H1 (cell line): Measurements from ENCODE around the gene ZNF396. TPM values are rescaled to one million over a fixed set of nuclear protein-coding genes. Genes with fewer than 3 reads are reported as not detected.

Experiments used
- CTCF ChIA-PET: fragments of 300-600 bp; sonication (Branson Sonifier 250); formaldehyde crosslinking; loops from one replicate; lab custom pipeline; 2021; ENCODE audit not compliant: partially characterized antibody; lab: Charles Lee
- POLR2A ChIA-PET: fragments of 300-600 bp; sonication (Branson Sonifier 250); formaldehyde crosslinking; loops from one replicate; lab custom pipeline; 2021; ENCODE audit warnings: inconsistent platforms; ENCODE audit not compliant: partially characterized antibody; lab: Charles Lee
- DNase-seq, 2 experiments: peaks; one replicate each; pipeline versions ENCODE4 v3.0.0 to v3.0.0-alpha.2; 2010 to 2022; ENCODE audit warnings: low spot score in 2 of 2, low read depth in 1 of 2, mixed read lengths in 1 of 2
- FAIRE-seq: peaks from 2 replicates; lab custom pipeline; 2011; peaks lifted over from hg19 to GRCh38; lab: Jason Lieb, UNC
- H2AFZ ChIP-seq: 2 replicates; pipeline ENCODE4 v1.8.1; 2012; ENCODE audit warnings: low read length, inconsistent platforms
- H2AK5ac ChIP-seq: 2 replicates; pipeline ENCODE4 v1.6.1; 2013; ENCODE audit warnings: low read depth, low read length
- H2BK120ac ChIP-seq: replicated peaks from 2 replicates; pipeline ENCODE3; 2013; ENCODE audit warnings: low read depth, low read length, inconsistent platforms
- H2BK12ac ChIP-seq: 2 replicates; pipeline ENCODE4 v1.6.1; 2013; ENCODE audit warnings: low read depth, low read length
- H2BK15ac ChIP-seq: 2 replicates; pipeline ENCODE4 v1.6.1; 2013; ENCODE audit warnings: low read length
- H2BK20ac ChIP-seq: 2 replicates; pipeline ENCODE4 v1.6.1; 2013; ENCODE audit warnings: low read length
- H2BK5ac ChIP-seq: 2 replicates; pipeline ENCODE4 v1.6.1; 2013; ENCODE audit warnings: low read depth, low read length
- H3K14ac ChIP-seq: 2 replicates; pipeline ENCODE4 v1.6.1; 2013; ENCODE audit warnings: inconsistent platforms; ENCODE audit not compliant: insufficient read length
- H3K18ac ChIP-seq: 2 replicates; pipeline ENCODE4 v1.6.1; 2013; ENCODE audit warnings: low read length; ENCODE audit errors: extremely low read depth
- H3K23ac ChIP-seq: 2 replicates; pipeline ENCODE4 v1.6.1; 2013; ENCODE audit warnings: inconsistent platforms; ENCODE audit not compliant: insufficient read length
- H3K23me2 ChIP-seq: 2 replicates; pipeline ENCODE4 v1.6.1; 2013; ENCODE audit warnings: low read depth, low read length
- H3K27ac ChIP-seq: 2 replicates; pipeline ENCODE4 v1.6.1; 2011; ENCODE audit warnings: low read depth, low read length, inconsistent platforms
- H3K27me3 ChIP-seq, 4 experiments: replicated peaks in 1 of 4; 1 replicate in 1 of 4; 2 replicates in 3 of 4; pipeline versions ENCODE4 v1.6.1 to v1.8.1; 2011 to 2013; ENCODE audit warnings: low read length in 3 of 4, mild to moderate bottlenecking in 3 of 4, inconsistent platforms in 2 of 4, mixed read lengths in 2 of 4, moderate library complexity in 1 of 4; ENCODE audit not compliant: control insufficient read depth in 3 of 4, insufficient read depth in 3 of 4; ENCODE audit errors: extremely low read depth in 1 of 4
- H3K36me3 ChIP-seq, 4 experiments: 2 replicates each; pipeline versions ENCODE4 v1.6.1 to v1.8.1; 2011 to 2013; ENCODE audit warnings: mild to moderate bottlenecking in 4 of 4, low read length in 3 of 4, moderate library complexity in 2 of 4, control low read depth in 1 of 4, inconsistent platforms in 1 of 4; ENCODE audit not compliant: insufficient read depth in 4 of 4, control insufficient read depth in 2 of 4
- H3K4ac ChIP-seq: replicated peaks from 2 replicates; pipeline ENCODE3; 2013; ENCODE audit warnings: low read length, low read depth, mixed read lengths, inconsistent platforms; ENCODE audit not compliant: insufficient read length
- H3K4me1 ChIP-seq, 4 experiments: replicated peaks in 1 of 4; 1 replicate in 1 of 4; 2 replicates in 3 of 4; pipeline versions ENCODE4 v1.6.1 to v1.8.1; 2011 to 2013; ENCODE audit warnings: low read length in 3 of 4, inconsistent platforms in 2 of 4, mixed read lengths in 1 of 4; ENCODE audit not compliant: insufficient read depth in 4 of 4, control insufficient read depth in 3 of 4
- H3K4me2 ChIP-seq, 2 experiments: 2 replicates each; pipeline versions ENCODE4 v1.6.1 to v1.8.1; 2011 to 2013; ENCODE audit warnings: low read depth in 2 of 2, low read length in 2 of 2, control low read depth in 1 of 2, inconsistent platforms in 1 of 2, mild to moderate bottlenecking in 1 of 2; ENCODE audit not compliant: insufficient read depth in 1 of 2
- H3K4me3 ChIP-seq, 4 experiments: fragments of 200-600, 300-600 bp in 1 of 4; sonication (generic), shearing (Covaris generic), sonication (Bioruptor Twin) in 1 of 4; 2 replicates each; pipeline versions ENCODE4 v1.5.1 to v1.8.1; 2011 to 2016; ENCODE audit warnings: low read length in 4 of 4, low read depth in 3 of 4, control low read depth in 2 of 4, inconsistent platforms in 2 of 4, mild to moderate bottlenecking in 2 of 4, mixed read lengths in 1 of 4, moderate library complexity in 1 of 4; ENCODE audit not compliant: insufficient read depth in 2 of 4; ENCODE audit errors: extremely low read depth in 1 of 4
- H3K56ac ChIP-seq: replicated peaks from 2 replicates; pipeline ENCODE3; 2013; ENCODE audit warnings: low read depth, mild to moderate bottlenecking, mixed read lengths, low read length, inconsistent platforms; ENCODE audit not compliant: insufficient read length
- H3K79me1 ChIP-seq: 2 replicates; pipeline ENCODE4 v1.6.1; 2013; ENCODE audit warnings: low read depth, low read length, control low read depth
- H3K79me2 ChIP-seq, 2 experiments: 2 replicates each; pipeline versions ENCODE4 v1.6.1 to v1.8.1; 2012 to 2013; ENCODE audit warnings: low read length in 2 of 2, mild to moderate bottlenecking in 2 of 2, inconsistent platforms in 1 of 2; ENCODE audit not compliant: insufficient read depth in 2 of 2, control insufficient read depth in 1 of 2
- H3K9ac ChIP-seq, 4 experiments: replicated peaks in 1 of 4; 1 replicate in 1 of 4; 2 replicates in 3 of 4; pipeline versions ENCODE4 v1.6.1 to v1.8.1; 2011 to 2013; ENCODE audit warnings: low read depth in 3 of 4, low read length in 3 of 4, control low read depth in 2 of 4, mild to moderate bottlenecking in 2 of 4, moderate library complexity in 2 of 4, inconsistent platforms in 1 of 4; ENCODE audit errors: extremely low read depth in 1 of 4
- H3K9me3 ChIP-seq, 2 experiments: 2 replicates each; pipeline versions ENCODE4 v1.6.1 to v1.8.1; 2012 to 2013; ENCODE audit warnings: mild to moderate bottlenecking in 2 of 2, moderate library complexity in 2 of 2, control low read depth in 1 of 2, inconsistent platforms in 1 of 2, low read depth in 1 of 2, low read length in 1 of 2, mixed read lengths in 1 of 2; ENCODE audit not compliant: insufficient read depth in 2 of 2
- H4K20me1 ChIP-seq, 2 experiments: replicated peaks in 1 of 2; 2 replicates each; pipeline versions ENCODE3 to v1.8.1; 2011 to 2013; ENCODE audit warnings: inconsistent platforms in 2 of 2, low read length in 2 of 2, mild to moderate bottlenecking in 1 of 2; ENCODE audit not compliant: insufficient read depth in 2 of 2, control insufficient read depth in 1 of 2
- H4K5ac ChIP-seq: 2 replicates; pipeline ENCODE4 v1.6.1; 2013; ENCODE audit warnings: low read length, low read depth, mixed read lengths, inconsistent platforms; ENCODE audit not compliant: insufficient read length
- H4K8ac ChIP-seq: 2 replicates; pipeline ENCODE4 v1.8.0; 2013; ENCODE audit warnings: mild to moderate bottlenecking, moderate library complexity, low read length, inconsistent platforms; ENCODE audit not compliant: insufficient read depth; ENCODE audit errors: extremely low read depth
- H4K91ac ChIP-seq: replicated peaks from 2 replicates; pipeline ENCODE3; 2013; ENCODE audit warnings: low read length, mixed read lengths, inconsistent platforms; ENCODE audit not compliant: insufficient read length
- BACH1 ChIP-seq: IDR thresholded peaks from 2 replicates; pipeline ENCODE4 v1.6.1; 2012; ENCODE audit warnings: low read length, improper control_type of control experiment
- BCL11A ChIP-seq, 2 experiments: IDR thresholded peaks; one replicate each; pipeline ENCODE4 v1.6.1; 2011; ENCODE audit warnings: low read depth in 2 of 2, low read length in 2 of 2, mild to moderate bottlenecking in 2 of 2
- BRCA1 ChIP-seq: IDR thresholded peaks from 2 replicates; pipeline ENCODE4 v1.6.1; 2012; ENCODE audit warnings: low read depth, low read length, improper control_type of control experiment
- CHD2 ChIP-seq: IDR thresholded peaks from 2 replicates; pipeline ENCODE4 v1.6.1; 2012; ENCODE audit warnings: low read length, improper control_type of control experiment
- CREB1 ChIP-seq: IDR thresholded peaks from 2 replicates; pipeline ENCODE4 v1.6.1; 2012; ENCODE audit warnings: inconsistent platforms
- EP300 ChIP-seq, 2 experiments: IDR thresholded peaks; 1 replicate in 1 of 2; 2 replicates in 1 of 2; pipeline ENCODE4 v1.6.1; 2011 to 2012; ENCODE audit warnings: low read depth in 2 of 2, low read length in 2 of 2, mild to moderate bottlenecking in 2 of 2, borderline replicate concordance in 1 of 2, inconsistent platforms in 1 of 2, moderate library complexity in 1 of 2
- MAFK ChIP-seq: IDR thresholded peaks from 2 replicates; pipeline ENCODE4 v1.6.1; 2012; ENCODE audit warnings: low read depth, mild to moderate bottlenecking, improper control_type of control experiment, low read length
- POLR2A ChIP-seq, 2 experiments: IDR thresholded peaks; 1 replicate in 1 of 2; 2 replicates in 1 of 2; pipeline ENCODE4 v1.6.1; 2011; ENCODE audit warnings: low read depth in 2 of 2, low read length in 2 of 2, mild to moderate bottlenecking in 2 of 2; ENCODE audit errors: control extremely low read depth in 1 of 2
- POU5F1 ChIP-seq: IDR thresholded peaks from 2 replicates; pipeline ENCODE4 v1.6.1; 2011; ENCODE audit warnings: low read depth, mild to moderate bottlenecking, low read length, moderate library complexity
- SAP30 ChIP-seq: fragments of 300-600 bp; sonication (generic); IDR thresholded peaks from 2 replicates; pipeline ENCODE4 v1.7.1; 2012; ENCODE audit warnings: low read length, moderate library complexity, mild to moderate bottlenecking, inconsistent platforms; ENCODE audit not compliant: insufficient read depth, insufficient replicate concordance
- SIN3A ChIP-seq, 2 experiments: IDR thresholded peaks in 1 of 2; conservative IDR thresholded peaks in 1 of 2; 2 replicates each; pipeline ENCODE4 v1.6.1; 2011 to 2012; ENCODE audit warnings: low read length in 2 of 2, improper control_type of control experiment in 1 of 2, low read depth in 1 of 2, mild to moderate bottlenecking in 1 of 2
- SIX5 ChIP-seq: IDR thresholded peaks from 2 replicates; pipeline ENCODE4 v1.6.1; 2011; ENCODE audit warnings: mild to moderate bottlenecking, low read depth, low read length
- SP1 ChIP-seq: IDR thresholded peaks from 2 replicates; pipeline ENCODE4 v1.6.1; 2011; ENCODE audit warnings: low read depth, low read length
- TAF1 ChIP-seq: IDR thresholded peaks from 2 replicates; pipeline ENCODE4 v1.6.1; 2011; ENCODE audit warnings: mild to moderate bottlenecking, low read depth, low read length
- TCF12 ChIP-seq: IDR thresholded peaks from 2 replicates; pipeline ENCODE4 v1.6.1; 2011; ENCODE audit warnings: low read depth, mild to moderate bottlenecking, low read length
- WGBS, 2 experiments: shearing (Covaris generic) in 1 of 2; methylation state at CpG; one replicate each; pipeline versions ENCODE4 v1.1.6 to v1.1.7; 2013 to 2015; ENCODE audit warnings: low lambda C conversion rate in 2 of 2, mixed read lengths in 2 of 2, inconsistent platforms in 1 of 2, low coverage in 1 of 2, missing lambda C conversion rate in 1 of 2; ENCODE audit not compliant: insufficient replicate concordance in 2 of 2, insufficient coverage in 1 of 2, insufficient read length in 1 of 2; ENCODE audit errors: extremely low coverage in 1 of 2, missing lambda C conversion rate in 1 of 2; 5-methylcytosine and 5-hydroxymethylcytosine counted together
- polyA plus RNA-seq, 7 experiments: library from polyadenylated mRNA; depleted of rRNA in 3 of 7; stranded (reverse) in 5 of 7; unstranded in 2 of 7; fragments of >200 nt in 5 of 7; fragments of 200-250 nt in 2 of 7; gene quantifications; 1 replicate in 5 of 7; 2 replicates in 1 of 7; 4 replicates in 1 of 7; pipeline versions ENCODE4 v1.2.1 to v1.2.3, GENCODE V29; 2011 to 2013; ENCODE audit warnings: missing spikeins in 2 of 7, mixed read lengths in 2 of 7
- total RNA-seq: library from RNA; stranded (reverse); fragmentation: NEBNext Ultra II Directional; extraction: Animal tissue kit (Norgen Biotek cat#: 25700); gene quantifications from 2 replicates; pipeline ENCODE4 v1.2.1, GENCODE V29; 2021

ZNF396 gene
- total and polyA plus RNA-seq, 2 of the 8 experiments (the other 6 are each of a cell fraction or from before 2014, with no cell fraction given) = 0.44 to 0.74 TPM

GRCh38 chr18:35355140-35355618 is 22.0 kb downstream of the ZNF396 start:
- Histone ChIP-seq H3K14ac (no peak overlapping the region), H3K23me2 (no peaks in the 10 kb centered on the region), H3K4me2 (no peak overlapping the region), H2BK120ac (no peak overlapping the region), H3K27ac (no peak overlapping the region), H2BK5ac (no peak overlapping the region), H3K36me3 (no peaks in the 10 kb centered on the region), H3K4me1 (peaks cover 0 to 4% (median 2%) of the 10 kb centered on the region in 4 experiments; a peak in 2 of 7 replicates), H2AFZ (peak overlapping the region; percentile 93), H4K5ac (no peak overlapping the region), H3K79me1 (no peaks in the 10 kb centered on the region), H4K91ac (no peak overlapping the region), H3K4ac (no peak overlapping the region), H3K9me3 (peaks cover 22 to 23% of the 10 kb centered on the region in 2 experiments), H3K79me2 (no peaks in the 10 kb centered on the region), H3K4me3 (no peak overlapping the region; a peak in 1 of 8 replicates), H3K56ac (no peak overlapping the region), H3K23ac (no peak overlapping the region), H3K27me3 (no peaks in the 10 kb centered on the region), H2BK12ac (no peak overlapping the region), H2BK20ac (no peak overlapping the region), H4K20me1 (no peaks in the 10 kb centered on the region), H3K18ac (no peak overlapping the region), H2AK5ac (no peak overlapping the region), H2BK15ac (no peak overlapping the region), H3K9ac (no peak overlapping the region), H4K8ac (no peak overlapping the region)
- WGBS, 2 experiments = 30% methylated on average over 4 of the region's 4 CpGs; no CpG with 5 or more reads in 1 of the 2 experiments
- ChIA-PET POLR2A (interaction anchor here (0.5 to 2.4 kb wide), 5 partner anchors 8 to 329 kb away, joined by 3 to 14 read pairs (median 3); partner anchors contain the start of gene ZNF24), CTCF (interaction anchor here (0.6 to 2.6 kb wide), 15 partner anchors 9 to 175 kb away, joined by 3 to 18 read pairs (median 3); partner anchors contain the start of gene ZNF24)
- DNase-seq (peak; percentile 62 to 66), FAIRE-seq (peak; percentile 94)
- TF ChIP-seq BRCA1 (no peak), TCF12 (no peak), POU5F1 (no peak), SIX5 (no peak), BACH1 (no peak), EP300 (IDR thresholded peaks at IDR 0.05; ENCODE audit: borderline replicate concordance in 1 of 2, low read depth in 2 of 2, low read length in 2 of 2) (no peak), SP1 (no peak), CREB1 (peak; percentile 57), BCL11A (IDR thresholded peaks at IDR 0.05; ENCODE audit: low read depth in 2 of 2, low read length in 2 of 2) (no peak), MAFK (no peak), CHD2 (no peak), SAP30 (no peak), POLR2A (IDR thresholded peaks at IDR 0.05; ENCODE audit: control extremely low read depth in 1 of 2, low read depth in 2 of 2, low read length in 2 of 2) (no peak; a peak in 1 of 3 replicates), SIN3A (conservative IDR thresholded peaks at IDR 0.05 in 1 of 2, IDR thresholded peaks at IDR 0.05 in 1 of 2; ENCODE audit: low read depth in 1 of 2, low read length in 2 of 2) (no peak; a peak in 1 of 4 replicates), TAF1 (peak; percentile 38; the same call in 1 of the 2 replicates)
